Activated CD8-positive, alpha-beta T cell treated with anti-CD3 and anti-CD28 coated beads for 36 hours (primary cell): Measurements from ENCODE around the gene ANGPT4. TPM values are rescaled to one million over a fixed set of nuclear protein-coding genes. Genes with fewer than 3 reads are reported as not detected.

Experiments used
- ATAC-seq: fragments of 200-7000 bp; cut with Tn5 transposase; one replicate; pipeline ENCODE4 v1.10.0; 2021; ENCODE audit warnings: mild to moderate bottlenecking, moderate library complexity
- CTCF ChIA-PET: fragments of 350-600 bp; sonication (Branson Sonifier 250); formaldehyde crosslinking; loops from one replicate; lab custom pipeline; 2021; ENCODE audit warnings: antibody characterized with exemption; lab: Charles Lee
- POLR2A ChIA-PET: fragments of 350-600 bp; sonication (Branson Sonifier 250); formaldehyde crosslinking; loops from one replicate; lab custom pipeline; 2021; ENCODE audit warnings: antibody characterized with exemption; lab: Charles Lee
- DNase-seq: peaks from one replicate; pipeline ENCODE4 v3.0.0-alpha.2; 2020
- H3K27ac Mint-ChIP-seq: one replicate; pipeline ENCODE4 v1.8.0; 2021; ENCODE audit warnings: mild to moderate bottlenecking, mixed read lengths
- H3K27me3 Mint-ChIP-seq: one replicate; pipeline ENCODE4 v1.8.0; 2021; ENCODE audit warnings: mixed read lengths
- H3K36me3 Mint-ChIP-seq: one replicate; pipeline ENCODE4 v1.8.0; 2021; ENCODE audit warnings: low read depth, mixed read lengths
- H3K4me1 Mint-ChIP-seq: one replicate; pipeline ENCODE4 v1.8.0; 2021; ENCODE audit warnings: low read depth, mixed read lengths
- H3K4me3 Mint-ChIP-seq: one replicate; pipeline ENCODE4 v1.8.0; 2021; ENCODE audit warnings: mild to moderate bottlenecking, moderate library complexity, mixed read lengths
- H3K9me3 Mint-ChIP-seq: one replicate; pipeline ENCODE4 v1.8.0; 2021; ENCODE audit warnings: mixed read lengths
- intact Hi-C: fragments of 100-400 bp; cut with micrococcal nuclease; formaldehyde crosslinking; loops from one replicate; pipeline ENCODE4 v1.10.0; 2022
- total RNA-seq, 2 experiments: library from RNA; stranded (reverse); gene quantifications; one replicate each; pipeline ENCODE4 v1.2.3, GENCODE V29; 2021
- TF ChIP-seq, protein P1 (sequence below): fragments of 200-600 bp; IDR thresholded peaks from one replicate; pipeline ENCODE4 v1.8.0; 2022; ENCODE audit warnings: antibody characterized with exemption, mild to moderate bottlenecking

Gene ANGPT4
- total RNA-seq, 2 experiments from 2014 or later, result not detected

DNA sequence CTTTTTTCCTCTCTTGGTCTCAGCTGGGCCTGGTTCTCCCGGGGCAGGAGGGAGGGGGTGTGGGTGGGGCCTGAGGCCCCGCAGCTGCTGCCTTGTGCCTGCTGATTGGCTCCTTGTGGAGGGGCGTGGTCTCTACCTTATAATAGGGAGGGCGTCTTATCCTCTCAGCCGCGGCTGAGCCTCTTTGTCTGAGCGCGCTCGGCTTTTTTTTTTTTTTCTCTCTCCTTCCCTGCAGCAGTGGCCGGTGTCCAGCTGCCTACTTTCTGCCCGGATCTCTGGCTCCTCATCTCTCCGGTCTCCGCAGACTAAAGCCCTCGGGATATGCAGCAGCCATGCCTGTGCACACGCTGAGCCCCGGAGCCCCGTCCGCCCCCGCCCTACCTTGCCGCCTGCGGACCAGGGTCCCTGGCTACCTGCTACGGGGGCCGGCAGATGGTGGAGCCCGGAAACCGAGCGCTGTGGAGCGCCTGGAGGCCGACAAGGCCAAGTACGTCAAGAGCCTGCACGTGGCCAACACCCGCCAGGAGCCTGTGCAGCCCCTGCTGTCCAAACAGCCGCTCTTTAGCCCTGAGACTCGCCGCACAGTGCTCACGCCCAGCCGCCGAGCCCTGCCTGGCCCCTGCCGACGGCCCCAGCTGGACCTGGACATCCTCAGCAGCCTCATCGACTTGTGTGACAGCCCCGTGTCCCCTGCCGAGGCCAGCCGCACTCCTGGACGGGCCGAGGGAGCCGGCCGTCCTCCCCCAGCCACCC lies 71.5 kb downstream of the ANGPT4 start:
- TF ChIP-seq, protein P1, sequence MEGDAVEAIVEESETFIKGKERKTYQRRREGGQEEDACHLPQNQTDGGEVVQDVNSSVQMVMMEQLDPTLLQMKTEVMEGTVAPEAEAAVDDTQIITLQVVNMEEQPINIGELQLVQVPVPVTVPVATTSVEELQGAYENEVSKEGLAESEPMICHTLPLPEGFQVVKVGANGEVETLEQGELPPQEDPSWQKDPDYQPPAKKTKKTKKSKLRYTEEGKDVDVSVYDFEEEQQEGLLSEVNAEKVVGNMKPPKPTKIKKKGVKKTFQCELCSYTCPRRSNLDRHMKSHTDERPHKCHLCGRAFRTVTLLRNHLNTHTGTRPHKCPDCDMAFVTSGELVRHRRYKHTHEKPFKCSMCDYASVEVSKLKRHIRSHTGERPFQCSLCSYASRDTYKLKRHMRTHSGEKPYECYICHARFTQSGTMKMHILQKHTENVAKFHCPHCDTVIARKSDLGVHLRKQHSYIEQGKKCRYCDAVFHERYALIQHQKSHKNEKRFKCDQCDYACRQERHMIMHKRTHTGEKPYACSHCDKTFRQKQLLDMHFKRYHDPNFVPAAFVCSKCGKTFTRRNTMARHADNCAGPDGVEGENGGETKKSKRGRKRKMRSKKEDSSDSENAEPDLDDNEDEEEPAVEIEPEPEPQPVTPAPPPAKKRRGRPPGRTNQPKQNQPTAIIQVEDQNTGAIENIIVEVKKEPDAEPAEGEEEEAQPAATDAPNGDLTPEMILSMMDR, result peak; percentile 26
- ChIA-PET POLR2A (no interaction called here), CTCF (interaction anchor here (0.9 to 1.1 kb wide), 3 partner anchors 9 to 11 kb away, joined by 3 to 4 read pairs (median 3); partner anchors contain the start of gene FAM110A)
- ATAC-seq, result peak; percentile 93
- DNase-seq, result peak; percentile 95
- intact Hi-C loops, result loop anchor here (1.0 kb wide), 1 partner anchor 11 kb away; the partner anchor contains the start of gene FAM110A
- Mint-ChIP-seq H3K27me3 (no peaks in the 10 kb centered on the region), H3K9me3 (no peaks in the 10 kb centered on the region), H3K36me3 (peaks cover 15% of the 10 kb centered on the region), H3K27ac (peak overlapping the region; percentile 75), H3K4me1 (peaks cover 43% of the 10 kb centered on the region), H3K4me3 (peak overlapping the region; percentile 84)

DNA sequence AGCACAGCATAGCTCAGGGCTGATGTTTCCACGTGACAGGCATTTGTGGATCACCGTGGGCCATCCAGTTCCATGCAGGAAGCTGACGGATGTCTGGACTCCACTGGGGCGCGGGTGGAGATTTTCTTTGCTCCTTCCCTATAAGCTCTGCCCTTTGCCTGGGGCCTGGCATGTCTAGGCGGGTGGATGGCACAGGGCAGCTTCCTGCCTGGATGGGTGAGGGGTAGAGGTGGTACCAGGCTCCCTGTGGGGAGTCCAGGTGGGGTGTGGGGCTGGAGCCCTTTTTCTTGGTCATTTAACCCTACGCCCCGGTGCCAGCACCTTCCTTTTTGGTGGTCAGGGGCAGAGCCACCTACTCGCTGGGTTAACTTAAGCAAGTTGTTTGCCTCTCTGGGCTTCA lies 72.2 kb downstream of the ANGPT4 start:
- intact Hi-C loops, result loop anchor here (1.0 kb wide), 1 partner anchor 11 kb away; the partner anchor contains the start of gene FAM110A
- DNase-seq, result no peak
- Mint-ChIP-seq H3K4me1 (peaks cover 43% of the 10 kb centered on the region), H3K9me3 (no peaks in the 10 kb centered on the region), H3K27me3 (no peaks in the 10 kb centered on the region), H3K27ac (no peak overlapping the region), H3K36me3 (peaks cover 14% of the 10 kb centered on the region), H3K4me3 (peak overlapping the region; percentile 84)
- POLR2A ChIA-PET, result interaction anchor here (1.8 kb wide), 1 partner anchor 10 kb away, joined by 8 read pairs; the partner anchor contains the start of gene FAM110A
- CTCF ChIA-PET, result interaction anchor here (0.9 to 1.1 kb wide), 3 partner anchors 8 to 10 kb away, joined by 3 to 4 read pairs (median 3); partner anchors contain the start of gene FAM110A
- TF ChIP-seq, protein P1, result no peak
- no peak for ATAC-seq

DNA sequence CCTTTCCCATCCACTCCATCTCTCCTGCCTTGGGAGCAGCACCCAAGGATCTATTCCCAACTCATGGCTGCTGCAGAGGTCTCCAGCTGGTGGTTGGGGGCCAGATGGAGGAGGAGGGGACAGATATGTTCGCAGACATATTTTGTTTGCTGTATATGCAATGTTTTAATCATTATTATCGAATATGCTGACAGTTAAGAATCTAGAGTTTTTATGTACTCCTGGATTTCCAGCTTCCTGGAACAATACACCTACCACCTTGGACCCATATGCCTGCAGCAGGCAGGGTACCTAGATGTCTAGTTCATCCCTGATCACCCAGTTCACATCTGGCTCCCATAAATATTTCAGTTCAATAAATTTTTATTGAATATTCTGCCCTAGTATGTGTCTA lies 73.6 kb downstream of the ANGPT4 start:
- ChIA-PET POLR2A (interaction anchor here (1.7 to 1.8 kb wide), 2 partner anchors 8 to 9 kb away, joined by 5 to 8 read pairs; partner anchors contain the start of gene FAM110A), CTCF (interaction anchor here (1.3 to 1.4 kb wide), 2 partner anchors 9 to 24 kb away, joined by 3 read pairs; partner anchors contain the start of gene FAM110A)
- no peak for DNase-seq
- Mint-ChIP-seq H3K4me1 (peaks cover 42% of the 10 kb centered on the region), H3K27ac (no peak overlapping the region), H3K36me3 (peaks cover 20% of the 10 kb centered on the region), H3K4me3 (no peak overlapping the region), H3K27me3 (no peaks in the 10 kb centered on the region), H3K9me3 (peaks cover 1% of the 10 kb centered on the region)
- ATAC-seq, result no peak
- intact Hi-C loops, result no loop called here
- TF ChIP-seq, protein P1, result no peak

DNA sequence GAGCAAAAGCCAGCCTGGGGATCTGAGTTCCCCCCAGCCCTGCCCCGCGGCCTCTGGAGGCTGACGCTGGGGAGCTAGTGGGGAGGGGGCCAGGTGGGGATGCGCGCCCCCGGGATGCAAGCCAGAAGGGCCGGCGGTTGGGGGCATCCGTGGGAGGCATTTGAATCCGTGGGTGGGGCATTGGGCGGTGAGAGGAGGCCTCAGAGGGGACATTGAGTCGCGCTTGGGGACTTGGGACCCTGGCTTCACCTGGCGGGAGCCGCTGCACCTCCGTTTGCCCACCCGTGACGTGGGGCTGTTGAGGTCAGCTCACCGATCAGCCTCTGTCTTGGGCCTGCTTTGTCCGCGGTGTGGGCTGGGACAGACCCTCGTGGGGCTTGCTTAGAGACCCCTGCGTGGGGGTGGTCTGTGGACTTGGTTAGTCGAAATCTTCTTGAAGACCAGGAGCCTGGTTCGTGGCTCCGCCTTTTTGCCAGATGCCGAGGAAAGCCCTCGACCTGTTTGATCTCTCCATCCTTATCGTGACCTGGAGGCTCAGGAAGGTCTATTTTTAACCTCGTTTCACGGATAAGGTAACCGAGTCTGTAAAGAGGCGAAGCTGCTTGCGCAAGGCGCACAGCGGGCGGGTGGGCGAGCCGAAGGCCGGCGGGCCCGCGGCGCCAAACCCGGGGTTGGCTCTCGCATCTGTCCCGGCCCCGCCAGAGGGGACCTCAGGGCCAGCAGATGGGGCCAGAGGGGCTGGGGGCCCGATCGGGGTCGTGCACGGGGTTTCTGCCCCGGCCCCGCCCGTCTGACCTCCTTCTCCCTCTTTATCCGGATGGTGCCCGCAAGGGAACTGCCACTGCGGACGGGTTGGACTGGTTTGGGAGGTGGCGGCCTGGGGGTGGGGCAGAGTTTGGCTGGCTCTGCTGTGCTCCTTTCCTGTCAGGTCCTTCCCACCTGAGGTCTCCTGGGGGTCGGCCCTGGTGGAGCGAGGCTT lies 74.3 kb downstream of the ANGPT4 start:
- intact Hi-C loops, result no loop called here
- Mint-ChIP-seq H3K27me3 (no peaks in the 10 kb centered on the region), H3K4me1 (peaks cover 39% of the 10 kb centered on the region), H3K4me3 (peak overlapping the region; percentile 70), H3K9me3 (peaks cover 3% of the 10 kb centered on the region), H3K36me3 (peaks cover 20% of the 10 kb centered on the region), H3K27ac (no peak overlapping the region)
- TF ChIP-seq, protein P1, result no peak
- ATAC-seq (no peak), DNase-seq (no peak)
- CTCF ChIA-PET, result interaction anchor here (1.3 to 1.4 kb wide), 2 partner anchors 8 to 23 kb away, joined by 3 read pairs; partner anchors contain the start of gene FAM110A
- POLR2A ChIA-PET, result interaction anchor here (1.7 to 1.8 kb wide), 2 partner anchors 7 to 9 kb away, joined by 5 to 8 read pairs; partner anchors contain the start of gene FAM110A
